ENCODE results near the gene NAT9.

GRCh38 chr17:74766413-74766812, 9.7 kb downstream of the NAT9 start:
- no peak for TF ChIP-seq CTCF (IDR thresholded peaks at IDR 0.05)
- no peak for TF ChIP-seq POLR2A (IDR thresholded peaks at IDR 0.05)
